Astrocyte (in vitro differentiated cells and primary cell): ENCODE data around the gene TANGO6.

ENCODE experiments used
- CTCF ChIP-seq: IDR thresholded peaks from 2 replicates; pipeline ENCODE4 v1.5.1; 2011; ENCODE audit warnings: low read depth, mild to moderate bottlenecking, inconsistent platforms, low read length, moderate library complexity; ENCODE audit not compliant: insufficient read depth
- EZH2 ChIP-seq: IDR thresholded peaks from 2 replicates; pipeline ENCODE4 v1.6.1; 2012; ENCODE audit warnings: mild to moderate bottlenecking, low read length, inconsistent platforms; ENCODE audit not compliant: insufficient read depth

- TF ChIP-seq CTCF = no peak
- TF ChIP-seq EZH2 = no peak
Observed at GRCh38 chr16:68939692-68940320, 96.5 kb downstream of the TANGO6 start.
